Activated CD8-positive, alpha-beta memory T cell treated with anti-CD3 and anti-CD28 coated beads, Interleukin-2, amount 50 U/mL, for 1 hour (primary cell): ENCODE data around the gene DENND2C.

Source experiments
- DNase-seq: peaks from one replicate; pipeline ENCODE4 v3.0.0-alpha.2; 2020; ENCODE audit errors: extremely low read depth

Gene DENND2C

GRCh38 chr1:114685851-114686250 is 16.0 kb upstream of the DENND2C start:
- DNase-seq = no peak

GRCh38 chr1:114677691-114678090 is 7.8 kb upstream of the DENND2C start:
- no peak for DNase-seq

- no peak for DNase-seq
These were observed 6.3 kb upstream of the DENND2C start for GRCh38 chr1:114676115-114676514.

GRCh38 chr1:114671939-114672275 is 2.1 kb upstream of the DENND2C start:
- no peak for DNase-seq

GRCh38 chr1:114671011-114671938 is 1.4 kb upstream of the DENND2C start:
- DNase-seq = no peak

GRCh38 chr1:114670083-114671010 is 498 bp upstream of the DENND2C start:
- DNase-seq = peak; percentile 53

GRCh38 chr1:114668784-114669561 is 876 bp downstream of the DENND2C start:
- no peak for DNase-seq

GRCh38 chr1:114668373-114668772 is 1.5 kb downstream of the DENND2C start:
- DNase-seq = no peak

GRCh38 chr1:114666954-114667353 is 2.9 kb downstream of the DENND2C start:
- DNase-seq = no peak

- no peak for DNase-seq
These were observed 9.6 kb downstream of the DENND2C start for GRCh38 chr1:114660238-114660637.

- no peak for DNase-seq
These were observed 18.0 kb downstream of the DENND2C start for GRCh38 chr1:114651893-114652292.

GRCh38 chr1:114648503-114648902 is 21.3 kb downstream of the DENND2C start:
- DNase-seq = no peak

- no peak for DNase-seq
These were observed 28.5 kb downstream of the DENND2C start for GRCh38 chr1:114641377-114641776.

- DNase-seq = no peak
These were observed 30.9 kb downstream of the DENND2C start for GRCh38 chr1:114638910-114639309.

GRCh38 chr1:114632427-114632826 is 37.4 kb downstream of the DENND2C start:
- no peak for DNase-seq

- DNase-seq = no peak
These were observed 42.7 kb downstream of the DENND2C start for GRCh38 chr1:114627107-114627506.

GRCh38 chr1:114623364-114623763 is 46.5 kb downstream of the DENND2C start:
- no peak for DNase-seq

- DNase-seq = no peak
These were observed 49.4 kb downstream of the DENND2C start for GRCh38 chr1:114620419-114620818.

GRCh38 chr1:114618606-114619005 is 51.2 kb downstream of the DENND2C start:
- DNase-seq = no peak

GRCh38 chr1:114610546-114611245 is 59.2 kb downstream of the DENND2C start:
- no peak for DNase-seq

GRCh38 chr1:114609826-114610225 is 60.0 kb downstream of the DENND2C start:
- DNase-seq = no peak
